Measurements from ENCODE around the gene DACH2.

DNA sequence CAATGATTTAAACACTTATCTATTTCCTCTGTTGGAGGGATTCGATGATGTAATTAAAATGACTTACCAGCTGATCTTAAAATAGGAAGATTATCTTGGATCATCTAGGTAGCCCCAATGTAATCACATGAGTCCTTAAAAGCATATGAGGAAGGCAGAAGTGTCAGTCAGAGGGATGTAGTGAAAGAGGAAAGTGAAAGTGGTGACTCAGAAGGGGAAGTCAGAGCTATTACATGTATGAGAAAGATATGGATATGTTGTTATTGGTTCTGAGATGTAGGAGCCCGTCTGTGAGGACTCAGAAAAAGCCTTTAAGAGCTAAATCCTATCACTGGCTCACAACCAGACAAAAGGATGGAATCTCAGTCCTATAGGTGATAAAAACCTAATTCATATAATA is 456.4 kb downstream of the DACH2 start:
- TF ChIP-seq, protein P1, sequence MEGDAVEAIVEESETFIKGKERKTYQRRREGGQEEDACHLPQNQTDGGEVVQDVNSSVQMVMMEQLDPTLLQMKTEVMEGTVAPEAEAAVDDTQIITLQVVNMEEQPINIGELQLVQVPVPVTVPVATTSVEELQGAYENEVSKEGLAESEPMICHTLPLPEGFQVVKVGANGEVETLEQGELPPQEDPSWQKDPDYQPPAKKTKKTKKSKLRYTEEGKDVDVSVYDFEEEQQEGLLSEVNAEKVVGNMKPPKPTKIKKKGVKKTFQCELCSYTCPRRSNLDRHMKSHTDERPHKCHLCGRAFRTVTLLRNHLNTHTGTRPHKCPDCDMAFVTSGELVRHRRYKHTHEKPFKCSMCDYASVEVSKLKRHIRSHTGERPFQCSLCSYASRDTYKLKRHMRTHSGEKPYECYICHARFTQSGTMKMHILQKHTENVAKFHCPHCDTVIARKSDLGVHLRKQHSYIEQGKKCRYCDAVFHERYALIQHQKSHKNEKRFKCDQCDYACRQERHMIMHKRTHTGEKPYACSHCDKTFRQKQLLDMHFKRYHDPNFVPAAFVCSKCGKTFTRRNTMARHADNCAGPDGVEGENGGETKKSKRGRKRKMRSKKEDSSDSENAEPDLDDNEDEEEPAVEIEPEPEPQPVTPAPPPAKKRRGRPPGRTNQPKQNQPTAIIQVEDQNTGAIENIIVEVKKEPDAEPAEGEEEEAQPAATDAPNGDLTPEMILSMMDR (IDR thresholded peaks at IDR 0.05; ENCODE audit: low read length), result no peak
- no peak for TF ChIP-seq EZH2 (IDR thresholded peaks at IDR 0.05; ENCODE audit: borderline replicate concordance, low read length)

Data from OCI-LY1 (cell line).